A549 (cell line): Measurements from ENCODE around the gene NCOA7. TPM values are rescaled to one million over a fixed set of nuclear protein-coding genes. Genes with fewer than 3 reads are reported as not detected.
"Not testable (repeated sequence)": the region's sequence is repeated elsewhere in the genome, so short reads cannot be mapped to it uniquely, and the experiment has no call there.

ENCODE experiments used
- ATAC-seq, 2 experiments: fragments of 200-7000 bp in 1 of 2; fragments of >200 bp in 1 of 2; cut with Nextera tagmentation in 1 of 2; cut with Tn5 transposase in 1 of 2; 3 replicates each; pipeline versions ENCODE4 v1.8.0 to v1.9.1; 2018 to 2020; ENCODE audit warnings: mild to moderate bottlenecking in 1 of 2, moderate library complexity in 1 of 2
- CTCF ChIA-PET: fragments of 300-600 bp; sonication (Branson Sonifier 250); formaldehyde crosslinking; extraction: SDS; loops from one replicate; lab custom pipeline; 2021; ENCODE audit warnings: antibody characterized with exemption, inconsistent platforms; lab: Yijun Ruan, JAX
- POLR2A ChIA-PET: fragments of 350-600 bp; formaldehyde crosslinking; extraction: SDS; loops from one replicate; lab custom pipeline; 2021; ENCODE audit warnings: antibody characterized with exemption, inconsistent platforms; lab: Yijun Ruan, JAX
- DNase-seq, 2 experiments: peaks; one replicate each; pipeline versions ENCODE4 v3.0.0 to v3.0.0-alpha.2; 2011 to 2016; ENCODE audit warnings: low read depth in 1 of 2, low spot score in 1 of 2
- FAIRE-seq: peaks from 2 replicates; lab custom pipeline; 2011; peaks lifted over from hg19 to GRCh38; lab: Jason Lieb, UNC
- H3K27ac ChIP-seq, 2 experiments: fragments of >200 bp; sonication (Bioruptor Twin); formaldehyde crosslinking; 3 replicates each; pipeline ENCODE4 v1.5.1; 2016 to 2017
- H3K4me1 ChIP-seq: fragments of >200 bp; sonication (Bioruptor Twin); formaldehyde crosslinking; 3 replicates; pipeline ENCODE4 v1.6.1; 2016
- H3K4me2 ChIP-seq: fragments of >200 bp; sonication (Bioruptor Twin); formaldehyde crosslinking; 3 replicates; pipeline ENCODE4 v1.6.1; 2016
- H3K4me3 ChIP-seq: fragments of >200 bp; sonication (Bioruptor Twin); formaldehyde crosslinking; 3 replicates; pipeline ENCODE4 v1.5.1; 2016
- H3K9me3 ChIP-seq: fragments of >200 bp; sonication (Bioruptor Twin); formaldehyde crosslinking; 3 replicates; pipeline ENCODE4 v1.6.1; 2016
- EP300 ChIP-seq, 2 experiments: fragments of >200 bp; sonication (Bioruptor Twin); formaldehyde crosslinking; IDR thresholded peaks; 2 replicates in 1 of 2; 3 replicates in 1 of 2; pipeline ENCODE4 v1.6.1; 2016 to 2017
- FOSB ChIP-seq: fragments of 250-450 bp; sonication (Bioruptor Pico); IDR thresholded peaks from 2 replicates; pipeline ENCODE4 v1.5.0; 2020; ENCODE audit warnings: mild to moderate bottlenecking, moderate library complexity
- FOSL2 ChIP-seq, 2 experiments: fragments of 450-650 bp in 1 of 2; fragments of >200 bp in 1 of 2; sonication (Bioruptor Twin) in 1 of 2; formaldehyde crosslinking; IDR thresholded peaks; 2 replicates each; pipeline versions ENCODE4 v1.5.0 to v1.6.1; 2016 to 2020; ENCODE audit warnings: mild to moderate bottlenecking in 1 of 2, moderate library complexity in 1 of 2
- FOXS1 ChIP-seq: fragments of 250-450 bp; sonication (Bioruptor Pico); IDR thresholded peaks from 2 replicates; pipeline ENCODE4 v1.5.0; 2020; ENCODE audit warnings: mild to moderate bottlenecking, moderate library complexity
- GATA3 ChIP-seq: IDR thresholded peaks from 2 replicates; pipeline ENCODE4 v1.6.1; 2012; ENCODE audit warnings: borderline replicate concordance
- HDAC2 ChIP-seq: fragments of 200-600 bp; sonication (generic); IDR thresholded peaks from 2 replicates; pipeline ENCODE4 v1.6.1; 2016
- HES2 ChIP-seq: fragments of >200 bp; sonication (Bioruptor Twin); formaldehyde crosslinking; IDR thresholded peaks from 2 replicates; pipeline ENCODE4 v1.6.1; 2016
- HMGXB4 ChIP-seq: fragments of 250-450 bp; sonication (Bioruptor Pico); IDR thresholded peaks from 2 replicates; pipeline ENCODE4 v1.5.0; 2021; ENCODE audit warnings: mild to moderate bottlenecking, moderate library complexity, borderline replicate concordance
- HOXB5 ChIP-seq: fragments of 250-450 bp; sonication (Bioruptor Pico); IDR thresholded peaks from 2 replicates; pipeline ENCODE4 v1.5.0; 2020; ENCODE audit warnings: mild to moderate bottlenecking, moderate library complexity
- JUN ChIP-seq, 2 experiments: fragments of >200 bp; sonication (Bioruptor Twin); formaldehyde crosslinking; IDR thresholded peaks; 2 replicates in 1 of 2; 3 replicates in 1 of 2; pipeline ENCODE4 v1.6.1; 2016 to 2017
- JUNB ChIP-seq: fragments of >200 bp; sonication (Bioruptor Twin); formaldehyde crosslinking; IDR thresholded peaks from 2 replicates; pipeline ENCODE4 v1.6.1; 2016
- PHF8 ChIP-seq: fragments of 200-600 bp; sonication (generic); IDR thresholded peaks from 2 replicates; pipeline ENCODE4 v1.6.1; 2016; ENCODE audit warnings: low read depth, mild to moderate bottlenecking, antibody characterized with exemption, moderate library complexity, borderline replicate concordance
- POLR2A ChIP-seq: IDR thresholded peaks from 2 replicates; pipeline ENCODE4 v1.6.1; 2012; ENCODE audit warnings: mild to moderate bottlenecking, low read length
- REST ChIP-seq: fragments of 200-600 bp; sonication (generic); IDR thresholded peaks from 2 replicates; pipeline ENCODE4 v1.6.1; 2016; ENCODE audit warnings: antibody characterized with exemption, mild to moderate bottlenecking, moderate library complexity
- SREBF2 ChIP-seq: fragments of 450-650 bp; IDR thresholded peaks from 2 replicates; pipeline ENCODE4 v1.6.1; 2014; ENCODE audit warnings: mild to moderate bottlenecking, moderate library complexity
- TFCP2L1 ChIP-seq: fragments of 250-450 bp; sonication (Bioruptor Pico); IDR thresholded peaks from 2 replicates; pipeline ENCODE4 v1.5.0; 2021; ENCODE audit warnings: mild to moderate bottlenecking
- TP53 ChIP-seq: fragments of 250-450 bp; sonication (Bioruptor Pico); IDR thresholded peaks from 2 replicates; pipeline ENCODE4 v1.5.0; 2021; ENCODE audit warnings: mild to moderate bottlenecking, moderate library complexity
- USF2 ChIP-seq: fragments of 450-650 bp; IDR thresholded peaks from 2 replicates; pipeline ENCODE4 v1.6.1; 2014; ENCODE audit warnings: antibody characterized with exemption
- ZC3H11A ChIP-seq: fragments of 450-650 bp; IDR thresholded peaks from 2 replicates; pipeline ENCODE4 v1.6.1; 2014; ENCODE audit warnings: antibody characterized with exemption, mild to moderate bottlenecking
- ZFP36 ChIP-seq: fragments of 450-650 bp; IDR thresholded peaks from 2 replicates; pipeline ENCODE4 v1.6.1; 2014; ENCODE audit warnings: borderline replicate concordance; ENCODE audit not compliant: partially characterized antibody
- ZNF302 ChIP-seq: fragments of 250-450 bp; sonication (Bioruptor Pico); IDR thresholded peaks from 2 replicates; pipeline ENCODE4 v1.9.0; 2021; ENCODE audit warnings: inconsistent platforms, mild to moderate bottlenecking, moderate library complexity
- WGBS: methylation state at CpG from one replicate; pipeline ENCODE4 v1.1.6; 2017; ENCODE audit errors: missing lambda C conversion rate; 5-methylcytosine and 5-hydroxymethylcytosine counted together
- polyA plus RNA-seq, 4 experiments: library from polyadenylated mRNA; depleted of rRNA in 3 of 4; stranded (reverse); fragments of >200 nt; fragmentation: RNase III in 1 of 4; extraction: RNeasy Plus Mini Kit Qiagen cat#74134 plus additional on column Dnase treatment in 1 of 4; gene quantifications; 2 replicates in 3 of 4; 3 replicates in 1 of 4; pipeline ENCODE4 v1.2.3, GENCODE V29; 2011 to 2017

The NCOA7 gene
- polyA plus RNA-seq, 2 of the 4 experiments (the other 2 are of a cell fraction) = 66.4 to 195 TPM

- H3K9me3 ChIP-seq = no peaks in the 10 kb centered on the region
- H3K4me2 ChIP-seq = no peak overlapping the region
- DNase-seq = no peak
- H3K4me1 ChIP-seq = no peaks in the 10 kb centered on the region
- POLR2A ChIA-PET = no interaction called here
- TF ChIP-seq ZC3H11A = no peak
- no peak for TF ChIP-seq ZFP36
- TF ChIP-seq, all 56 proteins: peak for 0
- ATAC-seq = no peak
- no peak overlapping the region for H3K4me3 ChIP-seq
- no peak for FAIRE-seq
- CTCF ChIA-PET = interaction anchor here (1.4 to 20.8 kb wide), 2 partner anchors 207 to 455 kb away, joined by 4 to 288 read pairs; no protein-coding TSS in a partner anchor
- H3K27ac ChIP-seq = no peak overlapping the region
- WGBS = 32% methylated on average over 4 of the region's 4 CpGs
Observed at GRCh38 chr6:125766641-125767040, 24.1 kb upstream of the NCOA7 start.

- ATAC-seq = peak; percentile 30 to 35; a peak in 3 of 6 replicates
- CTCF ChIA-PET = interaction anchor here (0.9 to 20.8 kb wide), 5 partner anchors 14 to 457 kb away, joined by 3 to 288 read pairs (median 3); no protein-coding TSS in a partner anchor
- no peak for TF ChIP-seq ZFP36
- no peak for TF ChIP-seq HOXB5 (CRISPR knock-in tag)
- TF ChIP-seq SREBF2 = no peak
- TF ChIP-seq TP53 (CRISPR knock-in tag) = no peak
- TF ChIP-seq REST = no peak
- no peak for TF ChIP-seq JUNB
- TF ChIP-seq PHF8 = no peak
- TF ChIP-seq, all 56 proteins: peak for 0
Observed at GRCh38 chr6:125769147-125769783, 21.5 kb upstream of the NCOA7 start.

GRCh38 chr6:125773387-125774341, 17.1 kb upstream of the NCOA7 start:
- FAIRE-seq (no peak), DNase-seq (no peak), ATAC-seq (no peak)
- Histone ChIP-seq H3K4me3 (no peak overlapping the region), H3K4me1 (no peaks in the 10 kb centered on the region), H3K9me3 (peaks cover 7% of the 10 kb centered on the region; the same call in 1 of the 3 replicates), H3K27ac (no peak overlapping the region), H3K4me2 (no peak overlapping the region)
- ChIA-PET POLR2A (no interaction called here), CTCF (interaction anchor here (1.0 to 1.4 kb wide), 2 partner anchors 460 to 463 kb away, joined by 3 read pairs; no protein-coding TSS in a partner anchor)
- 86% methylated on average over 4 of the region's 4 CpGs for WGBS
- TF ChIP-seq TFCP2L1 (CRISPR knock-in tag) (no peak), USF2 (no peak), ZNF302 (CRISPR knock-in tag) (no peak), HDAC2 (no peak), ZFP36 (no peak), FOSL2 (IDR thresholded peaks at IDR 0.05) (no peak), FOSL2 (CRISPR knock-in tag; IDR thresholded peaks at IDR 0.05) (no peak), HMGXB4 (no peak), FOXS1 (CRISPR knock-in tag) (no peak), JUN (IDR thresholded peaks at IDR 0.05) (no peak), HES2 (no peak), FOSB (CRISPR knock-in tag) (no peak), GATA3 (no peak), POLR2A (no peak), EP300 (IDR thresholded peaks at IDR 0.05) (no peak)

More at GRCh38 chr6:125769147-125769783, 21.5 kb upstream of the NCOA7 start:
- Histone ChIP-seq H3K4me2 (no peak overlapping the region), H3K4me1 (no peaks in the 10 kb centered on the region), H3K4me3 (no peak overlapping the region), H3K27ac (no peak overlapping the region), H3K9me3 (peaks cover 6% of the 10 kb centered on the region; the same call in 1 of the 3 replicates)
- WGBS = 38% methylated on average over 6 of the region's 6 CpGs
- DNase-seq (no peak), FAIRE-seq (no peak)
- POLR2A ChIA-PET = no interaction called here

GRCh38 chr6:125776107-125776826, 14.5 kb upstream of the NCOA7 start:
- H3K4me3 ChIP-seq, DNase-seq, H3K27ac ChIP-seq, H3K4me2 ChIP-seq, H3K9me3 ChIP-seq, POLR2A ChIA-PET, ATAC-seq, FAIRE-seq, H3K4me1 ChIP-seq: not testable (repeated sequence)
- CTCF ChIA-PET = interaction anchor here (3.1 kb wide), 1 partner anchor 462 kb away, joined by 11 read pairs; no protein-coding TSS in a partner anchor
- WGBS = 61% methylated on average over 13 of the region's 14 CpGs
